GM10266 (cell line): ENCODE results near the gene HAUS8.

Experiments
- DNase-seq: peaks from one replicate; pipeline ENCODE4 v3.0.0; 2012; ENCODE audit errors: extremely low spot score
- CTCF ChIP-seq: IDR thresholded peaks from 2 replicates; pipeline ENCODE4 v1.5.1; 2012; ENCODE audit warnings: mild to moderate bottlenecking, low read depth; ENCODE audit not compliant: control insufficient read depth, insufficient read depth; ENCODE audit errors: missing control alignments

The HAUS8 gene

GRCh38 chr19:17079710-17080439 is 4.6 kb upstream of the HAUS8 start:
- peak; percentile 44 for TF ChIP-seq CTCF
- DNase-seq, result peak; percentile 78

GRCh38 chr19:17078920-17079709 is 3.9 kb upstream of the HAUS8 start:
- no peak for DNase-seq
- no peak for TF ChIP-seq CTCF

- DNase-seq, result no peak
- TF ChIP-seq CTCF, result no peak
These were observed 3.0 kb upstream of the HAUS8 start for GRCh38 chr19:17078036-17078919.

- DNase-seq, result no peak
- TF ChIP-seq CTCF, result no peak
These were observed 2.3 kb upstream of the HAUS8 start for GRCh38 chr19:17077447-17078028.

GRCh38 chr19:17076543-17076991 is 1.3 kb upstream of the HAUS8 start:
- TF ChIP-seq CTCF, result no peak
- peak; percentile 62 for DNase-seq

- peak; percentile 48 for DNase-seq
- no peak for TF ChIP-seq CTCF
These were observed 751 bp upstream of the HAUS8 start for GRCh38 chr19:17075864-17076542.
